ENCODE measurements around the gene CRISPLD2.
A peak's percentile ranks its signal among the peaks of the same experiment; 100 is the strongest.
"Not testable (repeated sequence)": the region's sequence is repeated elsewhere in the genome, so short reads cannot be mapped to it uniquely, and the experiment has no call there.

CRISPLD2 gene

DNA sequence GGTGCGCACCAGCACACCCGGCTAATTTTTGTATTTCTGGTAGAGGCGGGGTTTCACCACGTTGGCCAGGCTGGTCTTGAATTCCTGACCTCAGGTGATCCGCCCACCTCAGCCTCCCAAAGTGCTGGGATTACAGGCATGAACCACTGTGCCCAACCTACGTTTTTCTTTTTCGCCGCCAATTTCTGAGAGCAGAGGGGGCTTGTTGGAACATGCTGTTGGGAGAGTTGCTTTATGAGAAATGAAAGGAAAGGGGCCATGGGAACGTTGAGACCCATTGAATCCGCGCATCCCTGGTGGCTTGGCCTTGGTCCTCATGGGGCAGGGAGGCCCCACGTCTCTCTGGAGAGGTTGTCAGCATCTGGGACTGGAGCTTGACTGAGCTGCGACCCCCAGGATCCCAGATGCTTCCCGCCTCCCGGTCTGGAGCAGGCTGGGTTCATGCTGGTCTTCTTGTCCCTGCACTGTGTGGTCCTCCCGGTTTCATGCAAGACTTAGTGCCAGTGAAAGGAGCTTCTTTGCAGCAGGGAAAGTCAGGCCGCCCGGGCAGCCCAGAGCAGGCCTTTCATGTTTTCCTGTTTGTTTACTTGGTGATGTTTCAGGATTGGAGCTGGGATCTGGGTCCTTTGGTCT lies 22.8 kb downstream of the CRISPLD2 start:
- DNase-seq = no peak

DNA sequence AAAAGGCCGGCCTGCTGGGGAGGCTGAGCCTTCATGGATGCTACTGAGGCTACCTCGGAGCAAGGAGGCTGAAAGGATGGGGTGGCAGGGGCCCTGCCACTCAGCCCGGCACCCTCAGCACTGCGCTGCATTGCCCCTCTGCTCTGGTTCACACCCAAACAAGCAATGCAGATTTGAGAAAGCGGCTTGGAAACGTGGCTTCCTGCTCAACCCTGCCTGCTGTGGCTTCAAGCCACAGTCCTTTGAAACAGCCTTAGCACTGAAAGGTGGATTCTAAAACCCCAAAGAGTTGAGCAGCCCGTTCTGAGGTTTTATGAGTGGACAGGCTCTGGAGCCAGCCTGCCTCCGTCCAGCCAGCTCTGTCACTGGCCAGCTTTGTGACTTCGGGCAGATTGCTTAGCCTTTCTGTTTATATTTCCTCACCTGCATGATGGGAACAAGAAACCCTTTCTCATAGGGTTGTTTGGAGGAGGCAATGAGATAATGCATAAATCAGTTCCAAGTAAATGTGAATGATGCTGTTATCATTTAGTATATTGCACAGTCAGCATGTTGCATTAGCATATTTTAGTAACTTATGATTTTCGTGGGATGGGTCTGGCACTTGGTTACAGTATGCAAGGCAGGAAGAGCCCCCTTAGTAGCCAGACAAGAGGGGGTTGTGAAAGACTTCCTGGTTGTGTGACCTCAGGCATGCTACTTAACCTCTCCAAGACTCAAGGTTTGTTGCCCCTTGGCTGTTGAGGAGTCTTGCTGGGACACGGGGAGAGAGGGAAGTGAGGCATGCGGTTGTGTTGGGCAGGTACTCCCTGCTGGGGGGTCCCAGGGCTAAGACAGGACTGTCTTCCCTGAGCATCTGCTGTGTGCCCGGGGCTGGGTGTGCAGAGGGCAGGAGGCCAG lies 23.6 kb downstream of the CRISPLD2 start:
- no peak for DNase-seq

DNA sequence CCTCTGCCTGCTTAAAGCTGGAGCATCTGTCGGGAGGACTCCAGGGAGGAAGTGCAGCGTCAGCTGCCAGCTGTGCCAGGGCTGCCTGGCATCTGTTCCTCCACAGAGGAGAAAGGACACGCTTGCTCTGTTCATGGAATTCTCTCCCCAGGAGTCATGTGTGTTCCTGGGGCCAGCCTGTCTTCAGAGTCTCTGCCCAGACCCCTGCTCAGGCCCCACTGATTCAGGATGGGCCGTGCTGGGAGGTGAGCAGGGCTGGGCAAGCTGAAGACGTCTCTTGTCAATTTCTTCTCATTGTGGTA lies 24.2 kb downstream of the CRISPLD2 start:
- no peak for DNase-seq

DNA sequence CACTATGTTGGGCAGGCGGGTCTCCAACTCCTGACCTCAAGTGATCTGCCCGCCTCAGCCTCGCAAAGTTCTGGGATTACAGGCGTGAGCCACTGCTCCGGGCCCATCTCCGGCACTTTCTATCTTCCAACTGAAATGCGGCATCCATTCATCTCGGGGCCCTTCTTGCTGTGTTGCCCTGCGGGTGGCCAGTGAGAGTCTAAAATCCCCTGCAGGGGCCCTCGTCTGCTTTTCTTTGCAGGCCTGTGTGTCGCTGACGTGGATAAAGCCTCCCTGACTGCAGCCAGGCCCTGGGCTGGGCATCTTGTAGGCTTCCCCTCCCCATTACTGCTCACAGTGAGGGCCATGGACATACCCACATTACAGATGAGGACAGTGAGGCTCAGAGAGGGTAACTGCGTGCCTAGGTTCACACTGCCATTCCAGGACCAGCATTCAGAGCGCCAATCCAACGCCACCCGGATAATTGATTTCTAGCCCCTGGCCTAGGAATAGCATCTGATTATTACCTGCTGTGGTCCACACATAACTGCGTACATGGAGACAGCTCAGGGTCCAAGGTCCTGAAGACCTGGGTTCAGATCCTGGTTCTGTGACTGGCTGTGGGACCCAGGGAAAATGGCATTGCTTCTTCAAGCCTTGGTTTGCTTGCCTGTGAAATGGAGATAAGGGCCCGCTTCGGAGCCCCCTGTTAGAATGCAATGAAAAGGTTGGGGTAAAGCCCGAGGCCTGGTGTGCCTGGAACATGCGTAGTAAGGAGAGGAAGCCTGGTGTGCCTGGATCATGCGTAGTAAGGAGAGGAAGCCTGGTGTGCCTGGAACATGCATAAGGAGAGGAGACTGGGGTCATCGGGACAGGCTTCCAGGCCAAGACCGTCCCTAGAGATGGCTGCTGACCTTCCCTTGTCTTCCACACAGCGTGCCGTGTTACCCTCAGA lies 25.0 kb downstream of the CRISPLD2 start:
- DNase-seq = no peak

DNA sequence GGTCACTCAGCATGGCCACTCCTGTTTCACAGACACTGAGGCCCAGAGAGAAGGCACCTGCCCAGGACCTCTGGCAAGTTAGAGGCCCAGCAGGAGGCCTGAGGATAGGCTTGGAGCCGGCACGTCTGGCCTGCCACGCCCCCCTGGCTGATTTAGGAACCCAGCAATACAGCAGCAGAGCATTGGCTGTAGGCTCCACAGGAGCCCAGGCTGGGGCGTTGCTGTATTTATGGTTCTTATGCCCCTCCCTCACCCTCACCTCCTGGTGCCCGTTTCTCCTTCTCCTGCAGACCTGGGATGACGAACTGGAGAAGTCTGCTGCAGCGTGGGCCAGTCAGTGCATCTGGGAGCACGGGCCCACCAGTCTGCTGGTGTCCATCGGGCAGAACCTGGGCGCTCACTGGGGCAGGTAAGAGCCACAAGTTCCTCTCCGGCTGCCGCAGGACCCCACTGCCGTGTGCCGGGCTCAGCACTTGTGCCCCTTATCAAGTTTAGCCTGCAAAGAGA lies 25.8 kb downstream of the CRISPLD2 start:
- DNase-seq = no peak

DNA sequence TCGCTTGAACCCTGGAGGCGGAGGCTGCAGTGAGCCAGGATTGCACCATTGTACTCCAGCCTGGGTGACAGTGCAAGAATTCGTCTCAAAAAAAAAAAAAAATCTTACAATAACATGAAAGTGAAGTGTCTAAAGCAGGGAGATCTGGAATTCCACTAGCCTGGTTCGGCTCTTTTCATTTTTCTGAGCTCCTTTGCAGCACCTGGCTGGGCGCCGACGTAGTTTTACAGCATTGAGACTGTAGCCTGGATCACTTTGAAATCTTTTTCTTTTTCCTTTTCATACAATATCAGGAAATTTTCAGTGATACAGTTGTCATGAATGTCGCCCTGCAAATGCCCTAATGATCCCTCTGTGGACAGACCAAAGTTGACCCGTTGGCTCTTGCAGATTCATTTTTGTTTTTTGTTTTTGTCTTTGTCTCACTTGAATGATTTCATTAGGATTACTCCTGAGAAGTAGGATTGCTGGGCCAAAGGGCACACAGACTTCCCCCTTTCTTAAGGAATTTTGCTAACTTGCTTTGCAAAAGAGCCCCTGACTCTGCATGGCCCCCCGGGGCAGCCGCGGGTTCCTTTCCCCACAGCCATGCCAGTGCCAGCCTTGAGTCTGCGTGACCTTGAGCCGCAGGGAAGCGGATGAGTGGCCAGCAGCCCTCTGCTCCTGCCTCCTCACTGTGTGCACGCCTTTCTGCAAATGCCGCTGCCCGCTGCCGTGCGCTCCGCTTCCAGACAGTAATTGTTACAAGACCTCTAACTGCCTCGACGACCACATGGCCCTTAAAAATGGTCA lies 28.0 kb downstream of the CRISPLD2 start:
- no peak for DNase-seq

DNA sequence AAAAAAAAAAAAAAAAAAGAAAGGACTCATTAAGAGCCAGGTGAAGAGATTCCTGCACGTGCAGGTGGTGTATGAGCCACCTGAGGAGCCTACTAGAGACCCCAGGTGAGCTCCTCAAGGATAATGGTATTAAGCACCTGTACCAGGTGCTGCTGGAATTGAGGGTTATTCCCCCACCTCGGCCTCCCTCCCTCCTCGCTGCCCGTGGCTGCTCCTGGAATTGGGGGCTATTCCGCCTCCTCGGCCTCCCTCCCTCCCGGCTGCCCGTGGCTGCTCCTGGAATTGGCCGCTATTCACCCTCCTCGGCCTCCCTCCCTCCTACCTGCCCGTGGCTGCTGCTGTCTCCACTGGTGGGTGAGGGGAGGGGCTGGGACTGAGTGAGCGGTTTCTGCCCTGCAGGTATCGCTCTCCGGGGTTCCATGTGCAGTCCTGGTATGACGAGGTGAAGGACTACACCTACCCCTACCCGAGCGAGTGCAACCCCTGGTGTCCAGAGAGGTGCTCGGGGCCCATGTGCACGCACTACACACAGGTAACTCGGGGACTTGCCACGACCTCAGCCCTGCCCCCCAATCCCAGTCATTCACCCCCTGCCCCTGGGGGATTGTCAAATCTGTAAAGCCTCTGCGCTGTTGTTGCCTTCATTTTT lies 29.3 kb downstream of the CRISPLD2 start:
- DNase-seq = no peak

DNA sequence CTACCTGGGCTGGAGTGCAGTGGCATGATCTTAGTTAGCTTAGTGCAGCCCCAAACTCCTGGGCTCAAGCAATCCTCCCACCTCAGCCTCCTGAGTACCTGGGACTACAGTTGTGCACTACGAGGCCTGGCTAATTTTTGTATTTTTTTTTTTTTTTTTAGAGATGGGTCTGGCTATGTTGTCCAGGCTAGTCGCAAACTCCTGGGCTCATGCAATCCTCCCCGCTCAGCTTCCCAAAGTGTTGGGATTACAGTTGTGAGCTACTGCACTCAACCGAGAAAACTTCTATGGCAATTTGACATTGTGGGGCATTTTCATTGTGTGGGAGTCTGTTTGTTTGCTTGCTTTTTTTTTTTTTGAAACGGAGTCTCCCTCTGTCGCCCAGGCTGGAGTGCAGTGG lies 30.0 kb downstream of the CRISPLD2 start:
- no peak for DNase-seq

DNA sequence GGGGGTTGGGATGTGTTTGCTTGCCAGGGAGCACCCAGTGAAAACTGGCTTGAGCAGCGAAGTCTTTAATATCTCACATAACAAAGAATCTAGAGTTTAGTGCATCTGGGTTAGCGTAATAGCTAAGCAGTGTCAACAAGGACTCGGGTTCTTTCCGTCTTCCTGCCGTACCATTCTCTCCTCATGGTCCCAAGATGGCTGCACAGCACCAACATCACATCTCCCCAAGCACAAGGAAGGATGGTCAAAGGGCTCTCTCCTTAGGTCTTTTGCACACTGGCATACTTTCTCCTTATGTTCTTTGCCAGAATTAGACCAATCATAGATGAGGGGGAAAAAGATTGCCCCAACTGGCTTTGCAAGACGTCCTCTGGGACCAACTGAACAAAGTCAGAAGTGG lies 30.9 kb downstream of the CRISPLD2 start:
- DNase-seq = no peak

DNA sequence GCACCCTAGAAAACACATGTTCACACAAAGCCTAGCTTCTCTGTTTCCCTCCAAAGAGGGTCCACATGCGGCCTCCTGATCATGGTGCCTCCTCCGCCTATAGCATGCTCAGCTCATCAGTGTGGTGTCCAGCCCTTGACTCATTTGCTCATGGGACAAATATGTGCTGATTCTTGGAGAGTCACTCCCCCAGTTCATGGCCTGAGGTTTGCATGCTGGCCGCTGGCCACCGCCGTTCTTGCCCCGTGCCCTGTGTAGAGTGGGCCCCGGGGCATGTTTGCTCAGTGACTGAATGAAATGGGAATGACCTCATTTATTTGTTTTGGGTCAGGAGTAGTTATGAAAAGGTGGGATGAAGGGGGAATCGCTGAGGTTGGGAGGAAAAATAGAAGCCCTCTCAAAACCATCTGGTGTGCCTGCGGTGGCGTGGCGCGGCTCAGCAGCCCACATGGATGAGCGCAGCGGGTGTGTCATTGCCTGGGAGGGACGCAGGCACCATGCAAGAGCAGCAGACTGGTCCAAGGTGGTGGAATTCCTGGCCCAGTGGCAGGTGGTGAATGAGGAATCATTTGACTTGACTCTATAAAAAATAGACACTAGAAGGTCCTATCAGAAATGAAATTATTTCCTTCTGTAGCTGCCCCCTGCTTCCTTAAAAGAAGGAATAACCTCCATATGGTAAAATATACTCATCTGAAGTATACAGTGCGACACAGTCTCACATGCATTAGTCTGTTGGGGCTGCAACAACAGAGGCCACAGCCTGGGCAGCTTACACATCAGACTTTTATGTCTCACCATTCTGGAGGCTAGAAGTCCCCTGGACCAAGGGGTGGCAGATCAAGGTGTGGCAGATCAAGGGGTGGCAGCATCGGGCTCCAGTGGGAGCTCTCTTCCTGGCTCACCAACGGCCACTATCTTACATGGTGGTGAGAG lies 31.7 kb downstream of the CRISPLD2 start:
- peak; percentile 74 for DNase-seq

DNA sequence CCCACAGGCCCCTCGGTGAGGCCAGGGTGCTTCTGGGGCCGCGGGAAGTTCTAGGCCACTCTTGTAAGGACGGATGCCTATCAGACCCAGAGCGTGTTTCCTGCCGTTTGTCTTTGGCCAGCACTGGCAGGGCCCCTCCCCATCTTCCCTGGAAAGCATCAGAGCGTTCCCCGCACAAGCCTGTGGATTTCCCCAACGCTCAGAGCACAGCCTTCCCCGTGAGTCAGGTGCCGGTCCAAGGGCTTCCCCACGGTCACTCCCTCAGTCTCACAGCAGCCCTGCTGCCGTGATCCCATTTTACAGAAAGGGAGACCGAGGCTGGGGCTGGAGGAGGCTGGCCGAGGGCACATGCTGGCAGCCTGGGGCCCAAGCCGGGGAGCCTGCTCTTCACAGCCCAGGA lies 33.7 kb downstream of the CRISPLD2 start:
- DNase-seq = no peak

DNA sequence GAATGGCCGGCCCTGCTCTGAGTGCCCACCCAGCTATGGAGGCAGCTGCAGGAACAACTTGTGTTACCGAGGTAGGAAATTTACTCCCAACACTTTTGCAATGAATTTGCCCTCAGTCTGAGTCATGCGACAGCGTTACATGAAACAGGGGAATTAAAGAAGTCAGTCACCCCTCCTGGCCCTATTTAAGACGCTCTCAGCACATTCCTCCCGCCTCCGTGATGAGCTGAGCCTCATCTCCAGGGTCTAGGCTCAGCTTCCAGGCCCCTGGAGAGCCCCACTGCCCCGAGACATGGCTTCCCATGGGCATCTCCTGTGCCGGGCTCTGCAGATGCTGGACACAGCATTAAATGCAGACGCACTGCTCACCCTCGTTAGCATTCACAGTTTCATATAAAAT lies 35.0 kb downstream of the CRISPLD2 start:
- peak; percentile 63 for DNase-seq

DNA sequence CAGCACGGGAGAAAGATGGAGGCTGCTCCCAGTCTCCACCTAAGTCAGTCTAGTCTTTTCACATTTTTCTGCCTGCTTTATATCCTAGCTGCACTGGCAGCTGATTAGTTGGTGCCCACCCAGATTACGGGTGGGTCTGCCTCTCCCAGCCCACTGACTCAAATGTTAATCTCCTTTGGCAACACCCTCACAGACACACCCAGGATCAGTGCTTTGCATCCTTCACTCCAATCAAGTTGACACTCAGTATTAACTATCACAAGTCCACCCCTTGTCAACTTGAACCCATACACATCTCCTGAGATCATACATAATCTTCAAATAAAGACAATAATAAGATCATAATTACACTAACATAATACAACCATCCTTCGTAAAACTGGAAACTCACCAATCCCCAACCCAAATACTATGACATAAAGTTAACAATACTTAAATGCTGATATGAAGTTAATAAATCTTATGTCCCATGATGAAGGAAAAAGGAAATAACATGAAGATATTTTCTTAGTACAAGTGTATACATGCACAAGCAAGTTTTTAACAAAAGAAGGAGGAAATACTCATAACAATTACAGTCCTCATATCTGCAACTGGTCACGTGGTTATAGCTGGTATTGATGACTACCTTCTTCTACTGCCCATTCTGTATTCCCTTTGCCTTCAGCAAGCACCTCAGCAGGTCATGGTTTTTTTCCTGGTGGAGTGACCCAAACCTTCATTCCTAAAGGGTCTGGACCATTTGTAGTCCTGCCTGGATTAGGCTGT lies 35.8 kb downstream of the CRISPLD2 start:
- not testable (repeated sequence) for DNase-seq

DNA sequence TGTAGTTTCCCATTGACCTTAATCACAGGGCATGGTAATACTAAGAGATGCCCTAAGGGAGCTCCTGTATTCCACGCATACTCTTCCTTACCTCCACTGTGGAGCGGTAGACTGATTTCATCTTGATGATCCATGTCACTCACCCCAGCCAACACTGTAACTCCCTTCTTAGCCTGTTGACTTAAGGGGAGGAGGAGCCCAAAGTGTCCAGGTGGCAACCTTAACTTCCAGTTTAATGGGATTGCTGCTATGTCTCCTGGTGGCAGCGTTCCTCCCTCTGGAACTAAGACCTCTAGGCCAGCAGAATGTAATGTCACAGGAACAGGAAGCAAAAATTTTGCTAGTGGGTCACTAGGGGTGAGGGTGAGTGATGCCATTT lies 36.4 kb downstream of the CRISPLD2 start:
- not testable (repeated sequence) for DNase-seq

DNA sequence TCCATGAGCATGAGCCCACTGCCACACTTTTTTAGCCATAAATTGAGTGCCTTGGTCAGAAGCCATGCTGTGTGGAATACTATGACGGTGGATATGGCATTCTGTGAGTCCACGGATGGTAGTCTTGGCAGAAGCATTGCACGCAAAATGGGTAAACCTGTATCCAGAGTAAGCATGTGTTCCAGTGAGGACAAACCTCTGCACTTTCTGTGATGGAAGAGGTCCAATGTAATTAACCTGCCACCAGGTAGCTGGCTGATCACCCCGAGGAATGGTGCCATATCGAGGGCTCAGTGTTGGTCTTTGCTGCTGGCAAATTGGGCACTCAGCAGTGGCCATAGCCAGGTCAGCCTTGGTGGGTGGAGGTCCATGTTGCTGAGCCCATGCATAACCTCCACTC lies 37.0 kb downstream of the CRISPLD2 start:
- DNase-seq = not testable (repeated sequence)

DNA sequence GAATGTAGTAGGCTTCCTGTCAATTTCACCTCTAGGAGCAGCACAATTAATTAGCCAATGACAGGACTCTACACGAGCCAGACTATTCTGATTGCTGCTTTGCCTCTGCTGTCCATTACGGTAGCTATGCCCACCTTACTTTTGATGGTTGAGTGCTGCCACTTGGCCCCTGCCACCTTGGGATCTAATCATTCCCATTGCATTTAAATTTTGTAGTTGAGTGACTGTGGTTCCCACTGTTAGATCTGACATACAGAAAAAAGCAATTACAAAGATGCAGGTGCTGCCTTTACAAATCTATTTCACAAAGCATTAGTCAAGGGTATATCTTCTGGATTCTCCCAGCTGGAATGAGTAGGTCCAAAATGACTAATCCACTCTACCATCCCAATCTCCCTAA lies 39.9 kb downstream of the CRISPLD2 start:
- no peak for DNase-seq

DNA sequence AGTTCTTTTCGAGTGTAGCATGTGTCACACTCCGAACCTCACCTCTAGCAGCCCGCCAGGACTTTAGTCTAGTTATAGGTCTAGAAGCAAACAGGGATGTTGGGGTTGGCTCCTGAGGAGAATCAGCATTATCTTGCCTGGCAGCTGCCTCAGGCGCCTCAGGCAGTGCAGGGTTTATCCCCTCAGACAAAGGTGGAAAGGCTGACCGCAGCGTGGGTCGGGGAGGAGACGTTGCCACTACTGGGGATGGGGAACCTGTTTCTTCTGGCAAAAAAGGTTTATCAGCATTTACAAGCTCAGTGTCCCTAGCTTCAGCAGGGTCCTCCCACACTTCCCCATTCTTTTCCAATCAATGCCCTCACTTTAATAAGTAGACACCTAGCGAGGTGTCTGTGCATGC lies 40.6 kb downstream of the CRISPLD2 start:
- no peak for DNase-seq

DNA sequence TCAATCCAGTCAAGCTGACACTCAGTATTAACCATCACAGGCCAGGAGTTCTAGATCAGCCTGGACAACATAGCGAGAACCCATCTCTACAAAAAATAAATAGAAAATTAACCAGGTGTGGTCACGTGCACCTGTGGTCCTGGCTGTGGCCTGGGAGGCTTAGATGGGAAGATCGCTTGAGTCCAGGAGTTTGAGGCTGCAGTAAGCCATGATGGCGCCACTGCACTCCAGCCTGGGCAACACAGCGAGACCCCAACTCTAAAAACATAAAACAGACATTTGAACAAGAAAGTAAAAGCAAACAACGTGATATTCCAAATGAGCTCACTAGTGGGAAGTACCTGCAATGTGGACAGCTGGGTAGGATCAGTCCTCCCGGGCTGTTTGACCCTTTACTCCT lies 41.9 kb downstream of the CRISPLD2 start:
- no peak for DNase-seq

DNA sequence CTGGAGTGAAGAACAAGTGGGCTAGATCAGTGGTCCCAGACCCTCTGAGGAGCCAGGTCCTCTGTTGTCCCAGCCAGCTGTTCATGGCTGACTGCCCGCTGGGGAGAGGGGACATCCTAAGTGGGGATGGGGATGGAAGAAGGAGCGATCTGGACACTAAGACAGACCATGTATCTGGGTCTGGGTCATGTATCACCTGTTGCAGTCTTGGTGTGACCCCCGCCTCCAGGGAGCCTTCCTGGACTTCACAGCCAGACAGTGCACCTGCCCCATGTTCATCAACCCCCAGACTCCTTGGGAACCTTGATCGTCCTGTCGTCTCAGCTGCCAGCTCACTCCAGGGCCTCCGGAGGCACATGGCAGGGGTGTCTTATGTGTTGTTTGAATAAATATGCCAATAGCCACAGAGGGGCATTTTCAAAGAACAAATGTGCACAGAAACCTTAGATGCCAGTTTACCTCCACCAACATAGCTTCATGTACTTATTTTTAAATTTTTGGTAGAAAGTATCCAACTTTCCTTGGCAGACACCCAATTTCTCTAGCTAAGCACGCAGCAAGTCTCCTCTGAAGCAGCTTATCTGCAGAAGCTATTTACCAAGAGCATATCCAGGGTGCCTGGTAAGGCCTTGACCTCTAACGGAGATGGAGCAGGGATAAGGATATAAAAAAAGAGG lies 43.2 kb downstream of the CRISPLD2 start:
- DNase-seq = no peak

DNA sequence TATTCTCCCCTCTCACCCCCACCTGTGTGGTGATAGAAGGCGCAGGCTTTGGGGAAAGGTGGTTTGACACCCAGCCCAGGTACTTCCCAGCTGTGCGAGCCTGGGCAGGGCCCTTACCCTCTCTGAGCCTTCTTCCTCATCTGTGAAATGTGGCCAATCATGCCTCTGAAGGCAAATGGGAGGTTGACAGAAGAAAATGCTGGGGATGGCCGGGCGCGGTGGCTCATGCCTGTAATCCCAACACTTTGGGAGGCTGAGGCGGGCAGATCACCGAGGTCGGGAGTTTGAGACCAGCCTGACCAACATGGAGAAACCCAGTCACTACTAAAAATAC lies 43.7 kb downstream of the CRISPLD2 start:
- DNase-seq = no peak
